Activated CD8-positive, alpha-beta memory T cell treated with anti-CD3 and anti-CD28 coated beads for 48 hours (primary cell): ENCODE results near the gene GABRA5.
"Not testable (repeated sequence)": the region's sequence is repeated elsewhere in the genome, so short reads cannot be mapped to it uniquely, and the experiment has no call there.

ENCODE experiments used
- DNase-seq, 3 experiments: peaks; one replicate each; pipeline ENCODE4 v3.0.0-alpha.2; 2020; ENCODE audit warnings: low read depth in 2 of 3, low spot score in 2 of 3

GABRA5 gene

DNA sequence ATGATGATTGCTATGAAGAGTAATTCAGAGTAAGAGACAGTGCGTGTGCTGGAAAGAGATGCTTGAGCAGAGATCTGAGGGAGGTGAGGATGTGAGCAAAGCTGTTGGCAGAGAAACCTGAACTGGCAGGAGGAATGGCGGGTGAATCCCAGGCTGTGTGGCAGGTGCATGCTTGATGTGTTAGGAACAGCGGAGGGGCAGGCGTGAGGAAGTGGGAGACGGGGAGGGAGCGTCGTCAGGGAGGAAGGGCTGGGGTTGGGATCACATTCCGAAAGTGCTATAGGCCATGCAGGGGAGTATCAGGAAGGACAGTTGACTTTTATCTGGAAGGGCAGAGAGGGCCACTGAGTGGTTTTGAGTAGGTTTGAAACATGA, 8.6 kb downstream of the GABRA5 start:
- no peak for DNase-seq

DNA sequence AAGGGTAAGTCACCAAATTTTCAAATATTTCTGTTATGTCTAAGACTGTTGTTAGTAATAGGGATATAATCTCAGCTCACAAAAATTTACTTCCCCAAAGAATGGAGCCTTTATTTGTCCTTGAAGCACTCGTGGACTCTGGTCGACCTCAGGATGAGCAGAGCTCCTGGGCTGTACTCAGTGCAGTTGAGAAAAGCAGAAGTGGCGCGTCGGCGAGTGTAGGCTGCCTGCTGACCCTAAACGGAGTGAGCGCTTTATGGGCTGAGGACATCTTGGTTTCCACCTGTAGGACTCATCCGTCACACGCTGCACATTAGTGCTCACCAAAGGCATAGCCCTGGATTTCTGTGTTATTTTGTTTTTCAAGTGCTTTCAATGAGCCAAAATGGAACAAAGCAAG, 11.0 kb downstream of the GABRA5 start:
- no peak for DNase-seq

DNA sequence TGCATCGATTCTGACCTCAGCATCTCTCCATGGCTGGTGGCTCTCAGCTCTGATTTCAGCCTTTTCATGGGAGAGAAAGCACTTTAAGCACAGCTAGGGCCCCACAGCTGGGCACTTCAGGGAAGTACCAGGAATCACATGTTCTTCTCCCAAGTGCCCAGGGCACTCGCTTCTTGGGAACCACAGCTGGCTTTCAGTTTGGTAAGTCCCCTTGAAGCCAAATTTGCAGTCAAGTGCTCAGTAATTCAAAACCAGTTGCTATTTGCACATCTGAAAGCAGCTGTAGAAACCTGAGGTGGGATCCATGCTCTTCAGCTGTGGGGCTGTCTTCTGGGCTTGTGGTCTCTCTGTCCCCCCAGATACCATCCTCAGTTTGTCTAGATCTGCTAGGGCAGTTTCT, 12.8 kb downstream of the GABRA5 start:
- no peak for DNase-seq

DNA sequence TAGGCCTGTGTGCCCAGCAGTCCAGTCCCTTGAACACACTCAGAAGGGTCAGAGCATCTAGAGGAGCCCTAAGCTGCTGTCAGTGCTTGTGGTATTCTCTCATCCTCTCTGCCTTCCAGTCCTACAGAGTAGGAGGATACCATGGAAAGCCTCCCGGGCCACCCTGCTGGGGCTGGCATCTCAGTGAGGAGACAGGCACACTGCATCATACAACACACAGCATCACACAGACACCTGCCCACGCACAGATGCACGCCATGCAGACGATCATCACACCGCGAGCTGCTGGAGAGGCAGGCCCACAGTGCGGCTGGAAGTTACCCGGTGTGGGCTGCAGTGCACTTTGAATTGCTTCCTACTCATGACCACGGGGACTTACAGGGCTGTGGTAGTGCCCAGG, 15.2 kb downstream of the GABRA5 start:
- no peak for DNase-seq

DNA sequence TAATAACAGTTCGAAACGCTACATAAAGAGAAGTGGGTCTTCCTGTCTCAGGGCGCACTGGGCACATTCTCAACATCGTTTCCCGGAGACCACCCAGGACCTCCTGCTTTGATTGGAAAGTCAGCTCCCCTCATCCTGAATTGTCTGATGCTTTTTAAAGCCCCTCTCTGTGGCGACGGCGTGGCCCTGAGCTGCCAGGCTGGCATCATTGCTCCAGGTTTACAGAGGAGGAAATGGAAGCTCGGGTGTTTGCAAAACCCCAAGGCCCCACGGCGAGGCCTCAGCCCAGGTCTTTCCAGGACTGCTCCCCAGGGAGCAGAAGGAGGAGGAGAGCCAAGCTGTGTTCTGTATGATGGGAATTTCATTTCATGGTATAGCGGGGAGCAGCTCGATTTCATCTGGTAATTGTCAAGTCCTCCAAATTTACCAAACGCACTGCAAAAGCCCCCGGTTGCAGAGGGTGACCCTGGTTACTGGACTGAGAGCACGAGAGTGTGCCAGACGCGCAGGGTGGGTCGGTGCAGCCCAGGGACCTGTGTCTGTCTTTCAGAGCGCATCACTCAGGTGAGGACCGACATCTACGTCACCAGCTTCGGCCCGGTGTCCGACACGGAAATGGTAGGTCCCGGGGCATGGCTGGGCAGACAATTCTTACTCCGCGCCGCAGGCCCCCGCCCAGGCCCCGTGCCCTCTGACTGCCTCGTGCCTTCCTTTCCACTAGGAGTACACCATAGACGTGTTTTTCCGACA, 15.9 kb downstream of the GABRA5 start:
- DNase-seq, result no peak

DNA sequence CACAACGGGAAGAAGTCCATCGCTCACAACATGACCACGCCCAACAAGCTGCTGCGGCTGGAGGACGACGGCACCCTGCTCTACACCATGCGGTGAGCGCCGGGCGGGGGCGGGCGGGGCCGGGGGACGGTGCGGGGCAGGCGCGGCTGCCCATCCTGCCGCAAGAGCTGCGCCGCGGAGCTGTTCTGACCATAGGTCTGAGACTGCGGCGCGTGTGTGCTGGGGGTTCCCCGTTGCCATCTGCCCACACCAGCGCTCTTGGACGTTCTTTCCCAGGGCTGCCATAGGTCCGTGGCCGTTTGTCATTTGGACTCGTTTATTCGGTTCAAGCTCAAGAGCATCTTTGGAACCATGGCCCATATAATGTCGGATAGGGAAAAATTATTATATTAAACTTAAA, 16.6 kb downstream of the GABRA5 start:
- DNase-seq, result no peak

DNA sequence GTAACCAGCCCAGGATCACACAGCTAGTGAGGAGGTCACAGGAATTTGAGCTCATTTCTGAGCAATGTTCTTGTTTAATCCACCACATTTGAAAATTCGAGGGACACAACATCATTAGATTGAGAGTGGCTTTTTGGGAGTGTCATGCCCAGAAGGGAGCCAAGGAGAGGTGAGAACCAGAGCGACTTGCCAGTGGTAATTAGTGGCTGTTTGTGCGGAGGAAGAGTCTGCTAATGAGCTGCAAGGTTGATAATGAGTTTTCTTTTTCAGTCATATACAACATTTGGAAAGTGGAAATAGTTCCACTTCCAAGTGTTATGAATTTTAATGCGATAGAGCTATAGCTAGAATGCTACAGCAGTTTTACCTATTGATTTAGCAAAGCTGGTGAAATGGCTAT, 19.7 kb downstream of the GABRA5 start:
- no peak for DNase-seq

DNA sequence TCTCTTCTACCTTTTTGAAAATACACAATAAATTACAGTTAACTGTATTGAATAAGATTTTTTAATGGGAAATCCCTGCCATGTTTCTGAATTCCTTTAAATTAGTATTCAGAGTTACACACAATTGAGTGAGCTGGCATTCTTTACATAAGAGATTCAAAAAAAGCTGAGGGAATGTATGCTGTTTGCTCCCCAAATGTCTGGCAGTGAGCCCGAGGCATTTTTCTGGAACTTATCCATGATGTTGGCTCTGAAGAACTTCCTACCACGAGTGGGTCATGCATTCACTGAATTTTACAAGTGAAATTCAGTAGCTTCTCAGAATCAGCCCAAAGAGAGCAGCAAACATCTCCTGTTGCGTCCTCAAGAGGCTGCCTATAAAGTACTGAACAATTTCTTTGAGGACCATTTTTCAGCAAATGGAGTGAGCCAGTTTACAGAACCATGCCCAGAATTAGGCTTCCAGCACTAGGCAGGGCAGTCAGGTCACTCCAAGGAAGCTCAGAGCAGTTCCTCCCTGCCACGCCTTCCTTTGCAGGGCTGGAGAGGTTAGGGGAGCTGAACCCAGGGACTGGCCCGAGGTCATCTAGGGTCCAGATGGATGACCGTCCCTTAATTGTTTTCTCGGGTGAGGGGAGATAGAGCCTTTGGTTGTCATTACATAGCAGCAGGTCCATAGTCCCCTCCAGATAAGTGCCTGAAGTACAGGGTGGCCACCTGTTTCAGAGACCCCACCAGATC, 21.2 kb downstream of the GABRA5 start:
- no peak for DNase-seq

DNA sequence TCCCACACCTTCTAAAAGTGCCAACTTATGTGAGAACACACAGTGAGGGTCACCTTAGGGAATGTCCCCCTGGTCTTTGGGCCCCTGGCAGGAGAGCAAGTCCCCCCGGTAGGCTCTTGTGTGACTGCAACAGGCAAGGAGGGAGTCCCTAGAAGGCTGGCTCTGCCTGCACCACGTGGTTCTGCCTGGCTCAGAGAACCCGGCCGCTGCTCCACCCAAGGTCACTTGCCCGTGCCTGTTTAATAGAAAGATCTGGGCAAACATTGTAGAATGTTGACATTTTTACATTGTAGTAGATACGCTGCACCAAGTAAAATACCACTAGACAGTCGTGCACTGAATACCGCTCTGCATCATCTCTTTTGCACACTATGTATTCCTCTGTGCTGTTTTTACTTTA, 21.9 kb downstream of the GABRA5 start:
- no peak for DNase-seq

DNA sequence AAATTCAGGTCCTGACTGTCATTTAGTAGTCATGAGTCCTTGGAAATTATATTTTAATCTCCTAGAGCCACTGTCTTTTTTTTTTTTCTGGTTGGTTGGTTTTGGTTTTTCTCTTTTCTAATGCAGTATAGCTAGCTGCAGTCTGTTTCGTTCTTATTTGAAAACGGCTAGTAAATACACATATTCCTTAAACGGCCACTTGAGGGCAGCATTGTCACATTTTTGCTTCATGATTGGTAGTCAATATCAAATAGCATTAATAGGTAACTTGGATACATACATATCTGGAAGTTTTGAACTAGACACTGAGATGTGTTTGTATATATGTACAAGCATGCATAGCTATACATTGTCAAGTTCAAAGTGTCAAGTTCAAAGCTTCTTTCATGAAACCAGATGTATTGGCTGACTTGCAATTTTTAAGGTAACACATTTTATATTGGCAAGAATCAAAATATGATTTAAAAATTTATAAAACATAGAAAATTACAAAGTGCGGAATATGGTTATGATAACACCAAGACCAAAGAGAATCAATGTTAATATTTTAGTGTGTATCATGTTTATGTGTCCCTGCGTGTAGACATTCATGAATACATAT, 22.5 kb downstream of the GABRA5 start:
- peak in 1 of 3 experiments; percentile 26 for DNase-seq

DNA sequence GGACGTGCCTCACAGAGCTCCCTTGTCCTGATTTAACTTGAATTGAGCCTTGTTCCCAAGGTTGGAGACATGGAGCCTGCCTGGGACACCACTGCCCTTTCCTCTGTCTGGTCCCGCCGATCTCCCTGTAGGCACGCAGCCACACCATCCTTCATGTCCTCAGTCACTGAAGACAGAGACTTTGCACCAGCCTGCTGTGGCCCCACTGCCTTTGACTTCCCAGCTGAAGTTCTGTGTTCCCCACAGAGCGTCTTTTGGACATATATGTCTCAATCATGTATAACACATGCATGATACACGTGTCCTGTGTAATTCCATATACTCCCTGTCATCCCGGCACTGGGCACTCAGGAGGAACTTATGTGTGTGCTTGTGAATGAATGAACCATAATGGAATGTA, 23.6 kb downstream of the GABRA5 start:
- no peak for DNase-seq

DNA sequence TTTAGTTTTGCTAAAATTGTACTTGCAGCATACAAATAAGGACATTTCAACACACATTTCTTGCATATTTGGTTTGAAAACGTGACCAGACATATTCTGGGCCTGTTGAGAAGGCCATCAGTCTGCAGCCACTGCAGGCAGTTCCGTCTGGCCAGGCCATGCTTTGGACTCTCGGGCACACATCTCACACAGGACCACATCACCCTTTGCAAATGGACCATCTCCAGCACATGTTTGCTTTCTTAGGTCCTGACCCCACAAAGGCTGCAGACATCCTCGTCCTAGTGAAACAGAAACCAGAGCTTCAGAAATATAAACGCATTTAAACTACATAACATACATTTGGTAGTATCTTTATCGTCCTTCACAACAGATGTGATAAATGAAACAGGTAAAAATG, 24.1 kb downstream of the GABRA5 start:
- no peak for DNase-seq

DNA sequence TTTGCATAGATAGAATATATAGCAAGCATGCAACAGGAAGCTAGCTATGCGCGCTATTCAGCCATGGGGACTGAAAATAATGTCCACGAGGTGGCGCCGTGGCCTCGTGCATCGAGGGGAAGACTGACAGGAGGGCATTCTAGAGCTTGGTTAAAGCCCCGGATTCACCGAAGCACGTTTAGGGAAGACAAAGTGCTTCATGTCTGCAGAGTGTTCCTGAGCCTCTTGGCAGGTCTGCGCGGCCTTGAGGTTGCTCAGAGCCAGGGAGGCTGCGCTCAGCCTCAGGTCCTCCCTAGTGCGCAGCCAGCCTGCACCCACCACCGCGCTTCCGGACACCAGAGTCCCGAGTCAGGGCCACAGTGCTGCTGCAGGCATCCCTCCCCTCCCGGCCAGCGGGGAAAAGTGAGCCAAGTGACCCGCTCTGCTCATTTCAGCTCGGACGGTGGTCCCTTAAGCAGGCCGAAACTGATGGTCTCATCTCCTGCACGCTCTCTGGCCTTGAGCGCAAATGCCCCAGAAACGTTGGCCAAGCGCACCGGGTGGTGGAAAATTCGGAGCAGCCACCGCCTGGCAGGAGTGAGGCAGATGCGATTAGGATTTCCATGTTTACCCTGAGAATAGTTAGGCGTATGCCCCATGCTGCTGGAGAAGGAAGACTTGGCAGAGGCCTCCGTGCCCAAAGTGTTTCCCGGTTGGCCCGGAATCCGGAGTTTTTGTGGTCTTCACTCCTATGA, 24.8 kb downstream of the GABRA5 start:
- DNase-seq, result peak; percentile 11 to 41 (median 14)

DNA sequence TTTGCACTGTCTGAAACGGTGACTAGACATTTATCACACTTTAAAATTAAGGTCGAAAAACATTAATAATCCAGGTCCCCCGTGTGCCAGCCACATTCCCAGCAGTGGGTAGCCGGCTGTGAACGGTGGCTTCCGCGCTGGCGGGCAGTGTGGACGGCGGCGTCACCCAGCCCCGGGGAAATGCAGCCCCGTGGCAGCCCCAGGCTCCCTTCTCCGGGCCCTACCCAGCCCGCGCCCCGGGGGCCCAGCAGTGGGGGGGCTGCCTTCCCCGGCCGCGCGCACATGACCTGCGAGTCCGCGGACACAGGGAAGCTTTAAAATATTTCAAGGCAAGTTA, 25.3 kb downstream of the GABRA5 start:
- no peak for DNase-seq

DNA sequence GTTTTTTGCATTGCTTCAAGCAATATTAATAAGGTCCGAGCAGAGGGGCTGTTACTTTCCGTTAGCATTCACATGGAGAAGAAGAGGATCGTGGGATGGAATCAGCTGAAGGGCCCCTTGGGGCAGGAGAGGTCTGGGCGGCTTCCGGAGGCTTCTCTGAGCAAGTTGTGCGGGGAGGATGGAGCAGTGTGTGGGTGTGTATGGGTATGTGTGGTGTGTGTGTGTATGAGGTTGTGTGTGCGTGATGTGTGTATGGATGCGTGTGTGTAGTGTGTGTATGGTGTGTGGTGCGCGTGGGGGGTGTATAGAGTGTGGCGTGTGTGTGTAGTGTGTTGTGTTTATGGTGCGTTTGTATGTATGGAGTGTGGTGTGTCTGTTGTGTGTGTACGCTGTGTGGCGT, 25.8 kb downstream of the GABRA5 start:
- no peak for DNase-seq

DNA sequence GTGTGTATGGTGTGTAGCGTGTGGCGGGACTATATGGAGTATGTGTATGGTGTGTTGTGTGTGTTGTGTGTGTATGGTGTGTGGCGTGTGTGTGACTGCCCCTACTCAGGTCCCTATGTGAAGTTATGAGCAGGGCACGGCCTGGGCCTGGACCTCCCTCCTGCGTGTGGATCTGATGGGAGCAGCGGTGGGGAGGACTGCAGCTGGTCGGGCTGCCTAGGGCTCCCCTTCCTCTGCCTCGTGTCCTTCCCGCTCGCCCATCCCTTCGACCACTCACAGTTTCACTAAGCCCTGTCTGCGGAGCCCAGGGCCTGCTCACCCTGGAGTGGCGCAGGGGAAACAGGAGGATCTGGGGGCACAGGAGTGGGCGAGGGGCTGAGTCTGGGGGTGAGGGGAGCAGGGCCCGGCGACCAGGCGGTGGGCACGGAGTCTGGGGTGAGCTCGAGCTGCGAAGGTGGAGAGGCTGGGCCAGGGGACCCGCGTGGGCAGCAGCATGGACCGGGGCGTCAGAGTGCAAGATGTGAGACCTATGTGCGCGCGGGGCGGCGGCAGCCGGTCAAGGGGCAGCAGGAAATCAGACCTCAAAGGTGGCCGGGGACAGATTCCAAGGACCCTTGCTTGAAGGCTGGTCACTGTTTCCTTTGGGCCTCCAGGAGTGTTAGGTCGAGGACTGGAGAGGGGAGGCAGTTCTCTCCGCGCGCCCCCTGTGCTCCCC, 26.6 kb downstream of the GABRA5 start:
- DNase-seq, result no peak

DNA sequence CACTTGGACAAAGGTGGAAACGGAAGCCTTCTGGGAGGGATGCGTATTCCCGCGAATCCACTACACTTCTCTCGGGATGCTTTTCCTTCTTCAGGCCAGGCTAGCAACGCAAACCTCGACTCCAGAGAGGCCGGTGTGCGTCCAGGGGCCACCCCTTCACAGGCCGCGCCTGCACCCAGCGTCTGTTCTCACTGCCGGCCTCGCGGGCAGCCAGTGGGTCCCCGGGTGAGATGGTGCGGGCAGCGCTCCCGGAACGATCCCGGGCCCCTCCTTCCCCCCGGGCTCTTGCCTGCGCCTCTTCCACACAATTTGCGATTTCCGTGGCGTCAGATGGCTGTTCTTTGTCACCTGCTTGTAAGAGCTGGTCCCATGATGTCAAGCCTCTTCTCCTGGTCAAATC, 27.3 kb downstream of the GABRA5 start:
- no peak for DNase-seq

DNA sequence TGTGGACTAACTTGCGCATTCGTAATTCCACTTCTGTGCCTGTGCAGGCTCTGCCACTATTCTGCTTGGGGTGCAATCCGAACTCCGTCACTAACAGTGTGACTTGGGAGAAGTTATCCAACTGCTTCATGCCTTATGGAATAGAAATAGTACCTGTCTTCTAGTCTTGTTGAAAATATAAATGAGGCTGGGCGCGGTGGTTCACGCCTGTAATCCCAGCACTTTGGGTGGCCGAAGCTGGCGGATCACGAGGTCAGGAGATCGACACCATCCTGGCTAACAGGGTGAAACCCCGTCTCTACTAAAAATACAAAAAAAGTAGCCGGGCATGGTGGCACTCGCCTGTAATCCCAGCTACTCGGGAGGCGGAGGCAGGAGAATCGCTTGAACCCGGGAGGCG, 28.5 kb downstream of the GABRA5 start:
- not testable (repeated sequence) for DNase-seq

DNA sequence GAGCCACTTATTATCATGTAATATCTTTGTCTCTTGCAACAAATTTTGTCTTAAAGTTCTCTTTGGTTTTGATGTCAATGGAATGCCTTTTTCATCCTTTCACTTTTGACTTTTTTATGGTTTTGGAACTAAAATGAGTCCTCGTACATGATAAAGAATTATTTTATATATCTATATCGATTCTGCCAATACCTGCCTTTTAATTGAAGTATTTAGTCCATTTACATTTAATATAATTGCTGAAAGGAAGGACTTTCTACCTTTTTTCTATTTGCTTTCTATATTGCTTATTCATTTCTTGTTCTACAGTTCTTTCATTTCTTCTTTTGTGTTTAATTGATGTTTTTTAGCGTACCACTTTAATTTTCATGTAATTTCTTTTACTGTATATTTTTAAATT, 32.8 kb downstream of the GABRA5 start:
- no peak for DNase-seq

DNA sequence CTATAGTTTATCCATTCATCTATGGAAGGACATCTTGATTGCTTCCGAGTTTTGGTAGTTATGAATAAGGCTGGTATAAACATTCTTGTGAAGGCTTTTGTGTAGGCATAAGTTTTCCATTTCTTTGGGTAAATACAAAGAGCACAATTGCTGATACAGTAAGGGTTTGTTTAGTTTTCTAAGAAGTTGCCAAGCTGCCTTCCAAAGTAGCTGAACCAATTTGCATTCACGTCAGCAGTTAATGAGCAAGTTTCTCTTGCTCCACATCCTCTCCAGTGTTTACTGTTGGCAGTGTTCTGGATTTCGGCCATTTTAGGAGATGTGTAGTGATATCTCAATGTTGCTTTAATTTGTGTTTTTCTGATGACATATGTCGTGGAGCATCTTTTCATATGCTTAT, 34.2 kb downstream of the GABRA5 start:
- DNase-seq, result no peak

DNA sequence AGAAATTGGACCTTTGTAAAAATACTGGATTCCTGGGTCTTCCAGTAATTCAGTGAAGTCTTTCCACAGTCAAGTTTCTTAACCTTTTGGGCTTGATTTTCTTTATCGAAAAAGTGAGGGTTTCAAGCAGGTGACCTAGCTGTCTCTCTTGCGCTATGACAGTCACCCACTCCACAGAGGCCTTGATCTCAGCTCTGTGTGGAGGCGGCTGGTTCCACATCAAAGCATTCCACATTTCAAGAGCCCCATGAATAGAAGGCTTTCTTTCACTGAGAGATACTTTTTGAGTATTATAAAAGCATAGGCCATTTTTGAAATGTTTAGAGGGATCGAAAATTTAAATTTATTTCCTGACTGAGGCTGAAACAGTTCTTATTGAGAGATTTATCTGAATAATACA, 43.9 kb downstream of the GABRA5 start:
- no peak for DNase-seq
